Occipital lobe (tissue), 2 donors: ENCODE results near the gene ADAMTS17. TPM values are rescaled to one million over a fixed set of nuclear protein-coding genes. Genes with fewer than 3 reads are reported as not detected.

Experiments used
- DNase-seq: peaks from one replicate; lab custom pipeline; 2025; lab: John Stamatoyannopoulos, UW
- total RNA-seq: library from RNA; depleted of rRNA; stranded (reverse); fragments of >200 nt; gene quantifications from one replicate; pipeline ENCODE4 v1.2.3, GENCODE V29; 2014

Gene ADAMTS17
- total RNA-seq, 1 donor from 2014 or later: 5.1 TPM

DNA sequence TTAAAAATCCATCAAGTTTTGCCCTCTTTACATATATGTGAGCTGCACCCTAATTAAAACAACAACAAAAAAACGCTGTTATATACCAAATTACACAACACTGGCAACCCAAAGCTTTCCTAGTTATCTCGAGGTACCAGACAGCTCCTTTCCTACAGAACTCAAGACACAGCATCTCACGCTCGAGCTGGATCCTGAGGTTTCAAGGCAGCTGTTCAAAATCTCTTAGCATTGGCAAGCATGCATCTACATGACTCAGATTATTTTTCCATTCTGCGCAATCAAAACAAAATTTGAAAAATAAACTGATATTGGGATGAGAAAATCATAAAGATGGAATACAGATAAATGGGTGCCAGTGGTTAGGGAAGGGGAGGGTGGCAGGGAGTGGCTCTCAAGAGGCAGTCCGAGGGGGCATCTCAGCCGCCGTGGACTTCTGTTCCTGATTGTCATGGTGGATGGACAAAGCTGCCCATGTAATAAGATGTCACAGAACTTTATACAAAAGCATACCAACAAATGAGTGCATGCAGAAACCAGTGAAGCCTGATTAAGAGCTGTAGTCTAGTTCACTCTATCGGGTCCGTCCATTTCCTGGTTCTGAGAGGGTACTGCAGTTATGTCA is 91.5 kb downstream of the ADAMTS17 start:
- DNase-seq: no peak

DNA sequence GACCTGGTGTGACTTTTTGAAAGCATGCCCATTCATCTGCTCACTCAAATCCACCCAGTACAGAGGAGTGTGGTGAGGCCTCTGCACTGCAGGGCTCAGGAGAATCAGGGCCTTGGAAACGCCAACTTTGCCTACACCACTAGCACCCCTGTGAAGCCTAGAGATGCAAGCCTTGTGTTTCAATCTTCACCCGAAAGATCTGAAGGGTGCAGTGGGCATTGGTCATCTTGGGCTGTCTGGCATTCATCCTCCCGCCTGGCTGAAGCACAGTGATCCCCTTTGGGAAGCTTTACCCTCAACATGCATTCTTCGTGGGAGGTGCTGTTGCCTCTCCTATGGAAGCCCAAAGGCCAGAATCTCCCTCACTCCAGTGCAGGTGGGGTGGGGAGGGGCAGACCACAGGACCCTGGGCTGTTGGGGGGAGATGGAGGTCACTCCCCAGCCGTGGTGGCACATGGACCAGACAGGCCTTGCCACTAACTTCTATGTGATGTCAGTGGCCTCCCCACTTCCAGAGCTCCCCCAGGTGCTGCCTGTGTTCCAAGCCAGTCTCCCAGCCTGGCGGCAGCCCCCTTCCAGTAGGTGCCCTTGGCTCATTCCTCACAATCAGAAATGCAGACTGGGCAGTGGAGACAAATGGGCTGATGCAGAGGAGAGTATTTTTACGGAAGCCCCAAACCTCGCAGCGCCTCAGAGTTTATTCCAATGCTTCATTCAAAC is 92.5 kb downstream of the ADAMTS17 start:
- DNase-seq: no peak

DNA sequence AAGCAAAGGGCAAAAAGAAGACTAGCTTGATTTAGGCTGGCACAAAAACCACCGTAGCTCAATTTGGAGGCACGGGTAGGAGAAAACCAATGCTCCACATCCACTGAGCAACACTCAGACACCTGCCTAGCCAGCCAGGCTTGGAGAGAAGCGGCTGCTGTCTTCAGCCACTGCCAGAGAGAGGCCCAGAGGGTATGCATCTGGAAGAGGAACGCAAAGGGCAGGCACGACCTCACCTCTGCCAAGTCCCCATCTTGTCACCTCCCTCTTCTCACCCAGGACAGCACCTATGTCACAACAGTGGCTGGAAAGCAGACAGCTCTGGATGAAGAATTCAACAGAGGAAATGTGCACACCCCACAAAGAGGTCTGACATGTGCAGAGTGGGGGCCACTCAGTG is 93.5 kb downstream of the ADAMTS17 start:
- DNase-seq: no peak

DNA sequence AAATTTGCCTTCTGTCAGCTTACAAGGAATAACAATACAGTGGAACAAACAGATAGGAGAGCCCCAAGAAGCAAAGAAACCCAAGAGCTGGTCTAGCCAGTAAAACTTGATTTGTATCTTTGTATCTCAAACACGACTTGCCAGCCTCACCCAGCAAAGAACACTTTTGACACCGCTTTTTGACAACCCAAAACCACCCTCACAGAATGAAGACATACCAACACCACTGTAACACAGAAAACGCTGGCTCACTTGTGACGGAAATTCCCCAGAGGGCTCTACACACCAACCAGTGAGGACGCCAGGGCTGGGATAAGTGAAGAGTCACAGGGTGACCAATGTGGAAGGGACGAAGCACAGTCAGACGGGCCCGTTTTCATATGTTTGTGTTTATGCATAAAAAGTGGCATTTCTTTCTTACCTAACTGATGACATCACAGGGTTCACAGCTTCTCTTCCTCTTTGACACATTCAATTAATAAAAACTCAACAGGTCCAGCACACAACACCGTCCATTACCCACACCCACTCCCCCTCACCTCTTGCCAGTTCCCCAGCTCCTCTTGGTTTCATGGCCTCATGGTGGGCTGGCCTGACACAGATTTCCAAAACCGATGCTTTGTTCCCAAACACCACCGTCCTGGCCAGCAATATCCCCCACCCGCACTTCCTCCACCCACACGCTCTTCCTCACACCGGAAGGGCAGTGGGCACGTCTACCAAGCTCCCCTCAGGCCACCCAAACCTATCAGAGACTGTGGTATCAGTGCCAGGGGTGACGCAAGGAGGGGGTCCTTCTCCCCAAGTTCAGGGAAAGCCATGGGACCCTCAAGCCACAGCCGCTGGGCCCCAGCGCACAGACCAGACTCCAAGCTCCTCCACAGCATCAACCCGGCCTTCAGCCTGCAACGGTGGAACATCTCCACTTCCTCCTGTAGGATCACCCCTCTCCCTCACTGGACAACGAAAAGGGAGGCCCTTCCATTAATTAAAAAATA is 94.2 kb downstream of the ADAMTS17 start:
- no peak for DNase-seq

DNA sequence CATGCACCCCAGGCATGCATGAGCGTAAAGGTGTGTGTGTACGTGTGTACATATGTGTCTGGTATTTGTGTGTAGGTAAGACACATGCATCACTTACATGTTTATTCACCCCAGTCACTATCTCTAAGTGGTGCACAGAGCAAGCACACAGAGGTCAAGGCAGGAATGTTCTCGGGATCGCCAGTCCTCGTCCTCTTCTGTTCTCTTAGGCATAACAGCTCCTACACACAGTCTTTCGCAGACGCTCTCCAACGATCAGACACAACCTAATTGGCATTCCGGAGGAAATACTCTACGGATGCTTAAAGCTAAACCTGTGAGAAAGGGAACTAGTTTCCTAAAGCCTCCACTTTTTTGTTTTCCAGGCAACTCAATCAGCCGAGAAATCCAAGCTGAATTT is 95.9 kb downstream of the ADAMTS17 start:
- DNase-seq: no peak

DNA sequence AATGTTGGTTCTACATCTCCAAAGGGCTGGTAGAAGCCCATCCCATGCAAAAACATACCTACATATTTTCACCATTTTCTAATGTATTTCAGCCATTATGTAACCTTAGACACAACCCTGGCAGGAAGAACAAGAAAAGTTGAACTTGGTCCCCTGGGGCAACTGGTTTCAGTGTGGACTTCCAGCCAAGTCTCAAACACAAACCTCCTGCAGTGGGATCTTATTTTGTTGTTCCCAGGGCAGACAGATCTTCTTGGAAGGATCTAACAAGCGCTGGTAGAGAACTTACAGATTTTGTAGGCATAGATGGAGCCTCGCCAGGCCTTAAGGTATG is 96.3 kb downstream of the ADAMTS17 start:
- DNase-seq: no peak

DNA sequence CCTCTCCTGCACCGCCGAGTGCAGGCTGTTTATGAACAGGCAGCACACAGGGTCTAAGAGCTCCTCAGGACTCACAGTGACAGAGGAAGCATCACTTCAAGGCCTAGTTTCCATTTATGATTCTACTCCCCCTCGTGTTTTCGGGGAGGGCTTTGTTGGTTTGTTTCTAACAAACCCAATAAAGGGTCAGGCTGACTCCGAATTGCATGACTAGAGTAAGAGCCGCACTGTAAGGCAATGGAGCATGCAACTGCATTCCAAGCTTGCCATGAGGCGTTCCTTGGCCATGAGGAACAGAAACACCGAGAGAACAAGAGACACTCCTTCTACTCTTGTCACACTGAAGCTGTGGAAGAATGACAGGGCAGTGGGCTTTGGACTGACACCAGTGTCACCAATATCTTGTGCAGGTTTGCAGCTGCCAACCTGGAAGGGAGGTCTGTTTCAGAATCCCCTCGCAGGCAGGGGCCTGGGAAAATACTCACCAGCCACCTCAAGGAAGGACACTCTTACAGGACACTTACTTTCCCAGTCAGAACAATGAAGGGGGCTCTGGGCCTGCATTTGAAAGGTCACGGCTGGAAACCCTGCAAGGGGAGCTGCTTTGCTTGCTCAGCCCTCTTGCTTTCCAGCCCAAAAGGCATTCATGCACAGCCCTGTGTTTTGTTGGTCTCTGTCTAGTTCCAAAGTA is 96.8 kb downstream of the ADAMTS17 start:
- DNase-seq: no peak

DNA sequence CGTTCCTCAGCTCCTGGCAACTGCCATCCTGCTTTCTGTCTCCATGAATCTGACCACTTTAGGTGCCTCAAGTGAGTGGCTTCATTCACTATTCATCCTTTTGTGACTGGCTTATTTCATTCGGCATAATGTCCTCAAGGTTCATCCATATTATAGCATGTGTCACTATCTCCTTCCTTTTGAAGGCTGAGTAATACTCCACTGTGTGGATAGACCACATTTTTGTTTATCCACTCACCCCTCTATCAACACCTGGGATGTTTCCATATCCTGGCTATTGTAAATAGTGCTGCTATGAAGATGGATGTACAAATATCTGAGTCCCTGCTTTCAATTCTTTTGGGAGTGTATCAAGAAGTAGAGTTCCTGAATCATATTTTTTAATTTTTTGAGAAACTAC is 98.8 kb downstream of the ADAMTS17 start:
- DNase-seq: no peak

DNA sequence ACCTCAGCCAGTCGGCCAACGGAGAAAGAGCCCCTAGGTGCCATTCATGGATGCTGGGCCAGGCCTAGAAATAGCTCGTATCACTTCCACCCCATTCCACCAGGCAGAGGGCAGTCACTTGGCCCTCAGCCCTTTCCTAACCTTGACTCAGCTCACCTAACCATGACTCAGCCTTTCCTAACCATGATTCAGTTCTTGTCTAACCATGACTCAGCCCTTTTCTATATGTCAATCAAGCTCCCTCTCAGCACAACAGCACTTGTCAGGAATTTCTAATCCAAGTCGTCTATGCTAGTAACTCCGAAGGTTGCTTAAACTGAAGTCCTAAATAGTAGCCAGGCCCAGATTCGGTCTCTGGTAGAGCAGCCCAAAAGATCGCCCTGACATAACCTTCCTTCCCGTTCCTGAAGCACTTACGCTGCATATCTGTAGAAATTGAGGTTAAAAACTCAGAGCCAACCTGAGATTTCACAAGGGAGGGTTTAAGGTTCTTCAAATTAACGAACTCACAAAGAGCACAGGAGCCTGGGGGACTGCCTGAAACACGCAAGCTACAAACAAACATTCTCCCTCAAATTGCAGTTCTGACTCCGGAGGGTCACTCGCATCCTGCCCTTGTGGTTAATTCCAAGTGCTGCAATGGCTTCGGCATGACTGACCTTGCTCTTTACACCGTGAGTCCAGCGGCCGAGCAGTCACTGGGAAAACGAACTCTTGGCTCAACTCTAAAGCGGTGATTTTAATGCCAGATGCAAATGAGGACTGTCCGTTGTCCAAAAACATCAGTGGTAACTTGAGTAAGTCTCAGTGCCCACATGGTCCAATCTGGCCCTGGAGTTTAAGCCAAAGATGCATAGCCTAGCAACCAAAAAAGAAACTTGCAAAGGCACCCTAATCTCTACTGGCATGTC is 99.9 kb downstream of the ADAMTS17 start:
- no peak for DNase-seq

DNA sequence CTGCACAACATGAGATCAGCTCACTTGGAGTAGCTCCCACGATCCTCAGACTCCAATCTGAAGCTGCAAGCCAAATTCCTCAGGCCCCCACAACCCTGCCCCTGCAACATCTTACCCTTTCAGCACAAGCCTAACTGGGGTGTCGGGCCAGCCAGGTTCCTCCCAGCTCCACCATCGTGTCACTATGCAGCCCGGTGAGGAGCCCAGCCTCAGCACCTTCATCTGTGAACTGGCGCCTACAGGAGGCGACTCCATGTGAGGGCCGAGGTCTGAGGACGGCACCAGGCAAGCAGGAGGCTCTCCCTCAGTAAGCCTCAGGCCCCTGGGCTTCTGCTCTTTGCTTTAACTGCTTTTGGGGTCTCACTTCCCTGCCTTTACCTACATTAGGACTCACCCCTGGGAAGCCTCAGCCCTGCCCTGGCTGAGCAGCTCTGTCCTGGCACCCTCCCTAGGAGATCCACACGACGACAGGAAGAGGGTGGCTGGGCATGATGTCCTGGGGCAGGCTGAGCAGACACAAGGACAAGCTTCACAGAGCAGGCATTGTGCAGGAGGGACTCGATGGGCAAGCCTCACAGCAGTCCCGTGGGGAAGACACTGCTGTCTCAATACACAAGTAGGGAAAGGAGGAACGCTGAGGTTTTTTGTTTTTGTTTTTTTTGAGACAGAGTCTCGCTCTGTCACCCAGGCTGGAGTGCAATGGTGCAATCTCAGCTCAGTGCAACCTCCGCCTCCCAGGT is 104.6 kb downstream of the ADAMTS17 start:
- DNase-seq: no peak

DNA sequence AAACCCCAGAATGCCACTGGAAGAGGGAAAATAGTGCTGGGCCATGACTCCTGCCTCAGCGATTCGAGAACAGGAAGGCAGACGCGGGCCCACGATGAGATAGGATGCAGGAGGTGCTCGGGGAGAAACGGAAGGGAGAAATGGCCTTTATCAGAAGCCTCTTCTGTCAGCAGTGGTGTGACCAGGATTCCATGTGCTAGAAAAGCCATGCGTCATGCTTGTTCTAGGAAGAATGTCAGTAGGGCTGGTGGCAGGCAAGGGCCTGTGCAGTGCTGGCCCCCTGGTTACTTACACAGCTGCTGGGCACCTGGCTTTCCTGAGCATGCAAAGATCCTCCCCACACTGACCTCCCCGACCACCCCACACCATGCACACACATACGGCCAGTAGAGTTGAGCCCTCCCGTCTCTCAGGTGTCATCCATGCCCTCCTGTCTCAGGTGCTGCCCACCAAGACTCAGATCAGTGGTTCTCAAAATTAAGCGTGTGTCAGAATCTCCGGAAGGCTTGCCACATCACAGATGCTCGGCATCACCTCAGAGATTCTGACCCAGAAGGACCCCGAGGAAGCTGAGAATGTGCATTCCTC is 106.7 kb downstream of the ADAMTS17 start:
- no peak for DNase-seq

DNA sequence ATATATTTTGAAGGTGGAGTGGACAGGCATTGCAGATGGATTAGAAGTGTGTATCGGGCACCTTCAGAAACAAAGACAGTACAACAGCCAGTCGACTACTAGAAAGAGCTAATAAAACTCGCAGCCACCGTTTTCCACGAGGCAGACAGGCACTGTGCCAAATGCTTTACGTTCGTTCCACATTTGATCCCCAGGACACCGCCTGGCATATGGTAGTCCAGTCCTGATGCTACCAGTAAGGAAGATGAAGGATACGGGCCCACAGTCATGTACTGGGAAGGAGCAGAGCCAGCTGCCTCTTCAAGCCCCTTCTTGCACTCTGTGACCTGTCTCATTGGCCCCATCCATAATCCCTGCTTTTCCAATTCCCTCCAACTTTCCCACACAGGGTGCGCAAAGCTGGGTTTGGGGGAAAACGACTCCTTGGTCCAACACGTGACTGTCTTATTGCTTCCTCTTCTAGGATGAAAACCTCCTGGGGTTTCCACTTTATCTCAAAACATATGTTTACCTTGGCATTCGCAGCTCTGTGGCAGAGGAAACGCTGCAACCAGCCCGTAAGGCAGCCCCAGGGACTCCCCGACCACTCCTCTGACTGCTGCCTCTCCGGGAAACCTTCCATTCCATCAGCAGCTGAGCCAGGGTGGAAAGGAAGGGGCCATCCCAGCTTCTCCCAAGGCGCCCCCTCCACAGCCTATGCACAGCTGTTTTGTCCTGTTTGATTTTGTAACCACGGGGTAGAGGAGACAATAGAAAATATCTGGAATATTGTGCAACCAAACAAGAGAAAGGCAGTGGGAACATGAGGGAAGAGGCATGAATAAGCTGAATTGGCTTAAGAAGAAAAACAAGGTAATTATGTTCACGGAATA is 107.4 kb downstream of the ADAMTS17 start:
- no peak for DNase-seq

DNA sequence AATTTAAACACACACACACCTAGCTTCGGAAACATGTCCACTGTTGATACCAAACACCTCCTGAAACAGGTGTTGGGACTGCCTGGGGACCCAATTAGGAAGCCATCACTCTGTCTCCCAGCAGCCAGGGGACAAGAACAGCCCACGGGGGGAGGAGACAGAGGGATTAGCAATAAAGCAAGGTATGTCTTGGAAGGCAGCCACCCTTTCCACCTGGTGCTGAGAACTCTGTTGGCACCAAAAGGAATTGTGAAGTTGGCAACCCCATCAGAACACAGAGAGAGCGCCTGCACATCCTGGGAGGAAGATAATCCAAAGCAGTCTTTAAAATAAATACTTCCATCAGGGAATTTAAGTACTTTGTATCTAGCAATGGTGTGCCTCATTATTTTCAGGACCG is 111.0 kb downstream of the ADAMTS17 start:
- DNase-seq: no peak

DNA sequence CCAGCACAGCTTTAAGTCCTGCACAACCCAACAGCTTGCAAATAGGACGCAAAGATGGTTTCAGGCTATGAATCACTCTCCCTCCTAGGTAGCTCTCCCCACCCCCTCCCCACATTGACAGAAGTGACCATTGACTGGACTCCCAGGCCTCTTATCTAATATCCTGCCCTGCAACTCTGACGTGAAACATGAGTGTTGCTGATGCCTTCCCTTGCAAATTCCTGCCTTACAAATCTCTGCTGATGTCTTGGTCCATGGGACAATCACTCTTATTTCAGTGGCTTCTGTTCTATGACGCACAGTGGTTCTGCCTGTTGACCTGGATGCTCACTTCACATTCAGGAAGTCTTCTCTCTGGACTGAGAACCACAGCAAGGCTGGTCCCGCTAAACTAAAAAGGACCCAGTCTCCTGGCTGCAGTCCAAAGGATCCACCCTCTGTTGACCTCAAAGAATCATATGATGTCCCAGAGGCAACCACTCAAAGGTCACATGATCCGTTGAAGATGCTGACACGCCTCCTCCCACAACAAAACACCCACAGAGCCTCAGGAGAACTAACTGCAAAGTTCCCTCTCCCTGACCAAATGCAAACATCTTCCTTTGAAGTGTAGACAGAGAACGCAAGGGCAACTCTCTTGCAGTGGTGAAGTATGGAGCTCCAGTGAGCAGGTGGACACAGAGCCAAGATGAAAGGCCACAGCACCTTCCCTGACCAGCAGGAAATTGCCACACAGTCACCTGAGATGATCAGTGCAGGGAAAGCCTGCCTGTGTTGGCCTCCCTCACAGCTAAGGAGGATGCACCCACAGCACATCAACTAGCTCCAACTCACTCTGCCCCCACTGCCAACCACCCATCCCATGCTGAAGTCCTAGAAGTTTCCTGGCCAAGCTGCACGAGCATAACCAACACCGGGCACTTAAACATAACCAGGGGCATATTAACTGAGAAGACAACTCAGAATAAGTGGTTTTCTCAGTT is 112.3 kb downstream of the ADAMTS17 start:
- DNase-seq: no peak

DNA sequence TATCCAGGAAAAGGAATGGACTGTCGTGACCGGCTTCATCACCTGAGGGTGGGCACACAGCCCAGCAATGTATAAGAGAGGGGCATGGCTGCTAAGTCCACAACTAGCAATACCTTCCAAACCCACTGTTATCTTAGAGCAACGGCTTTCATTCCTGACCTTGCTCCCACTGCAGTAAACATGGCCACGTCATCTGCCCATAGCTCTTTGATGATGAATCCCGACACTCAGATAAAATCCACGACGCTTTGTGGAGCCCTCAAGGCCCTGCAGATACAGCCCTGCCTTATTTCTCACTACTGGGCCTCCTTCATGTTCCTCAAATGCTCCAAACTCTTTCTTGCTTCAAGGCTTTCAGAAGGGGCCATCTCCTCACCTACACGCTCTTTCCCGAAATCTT is 114.0 kb downstream of the ADAMTS17 start:
- DNase-seq: no peak

DNA sequence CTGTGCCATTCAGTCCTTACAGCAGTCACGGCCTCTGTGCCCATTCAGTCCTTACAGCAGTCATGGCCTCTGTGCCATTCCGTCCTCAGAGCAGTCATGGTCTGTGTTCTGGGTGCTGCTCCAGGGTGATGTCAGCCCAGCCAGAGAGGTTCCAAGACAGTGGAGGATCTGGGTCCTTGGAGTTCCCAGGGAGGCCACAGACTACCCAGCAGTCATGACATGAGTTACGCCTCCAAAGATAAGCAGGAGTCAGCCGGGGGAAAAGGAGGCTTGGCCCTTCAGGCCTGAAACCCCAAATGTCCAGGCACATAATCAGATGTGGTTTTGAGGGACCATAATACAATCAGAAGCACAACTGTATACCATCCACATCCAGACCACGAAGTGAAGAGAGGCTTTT is 115.7 kb downstream of the ADAMTS17 start:
- DNase-seq: no peak
